SU-DHL-6 (cell line): Measurements from ENCODE around the gene GRXCR1.

Source experiments
- CTCF ChIP-seq: fragments of 200-600 bp; sonication (generic); IDR thresholded peaks from one replicate; pipeline ENCODE4 v1.5.1; 2017; ENCODE audit warnings: antibody characterized with exemption, mild to moderate bottlenecking, low read length, moderate library complexity; ENCODE audit not compliant: insufficient read depth, poor library complexity, severe bottlenecking
- EZH2phosphoT487 ChIP-seq: fragments of 200-600 bp; sonication (generic), shearing (Covaris generic); conservative IDR thresholded peaks from 2 replicates; pipeline ENCODE4 v1.6.1; 2018; ENCODE audit warnings: mild to moderate bottlenecking, antibody characterized with exemption, low read length, moderate library complexity, mixed read lengths

GRCh38 chr4:43014256-43014655, 121.7 kb downstream of the GRXCR1 start:
- no peak for TF ChIP-seq CTCF
- no peak for TF ChIP-seq EZH2phosphoT487
